Measurements from ENCODE around the gene APBB1IP.
"Not testable (repeated sequence)": the region's sequence is repeated elsewhere in the genome, so short reads cannot be mapped to it uniquely, and the experiment has no call there.

APBB1IP gene

DNA sequence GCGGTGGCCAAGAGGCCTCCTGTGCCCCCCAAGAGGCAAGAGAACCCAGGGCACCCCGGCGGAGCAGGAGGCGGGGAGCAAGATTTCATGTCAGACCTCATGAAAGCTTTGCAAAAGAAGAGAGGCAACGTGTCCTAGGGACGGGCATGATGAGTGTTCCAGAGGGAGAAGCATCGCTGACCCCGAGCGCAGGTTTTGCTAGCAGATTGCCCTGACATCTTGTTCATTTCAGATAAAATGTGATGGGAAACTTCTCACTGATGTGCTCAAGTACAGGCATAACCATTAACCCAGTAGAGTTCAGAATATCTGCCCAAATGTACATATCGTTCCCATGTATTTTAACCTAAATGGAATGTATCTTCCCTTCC lies 129.2 kb downstream of the APBB1IP start:
- DNase-seq, result no peak

DNA sequence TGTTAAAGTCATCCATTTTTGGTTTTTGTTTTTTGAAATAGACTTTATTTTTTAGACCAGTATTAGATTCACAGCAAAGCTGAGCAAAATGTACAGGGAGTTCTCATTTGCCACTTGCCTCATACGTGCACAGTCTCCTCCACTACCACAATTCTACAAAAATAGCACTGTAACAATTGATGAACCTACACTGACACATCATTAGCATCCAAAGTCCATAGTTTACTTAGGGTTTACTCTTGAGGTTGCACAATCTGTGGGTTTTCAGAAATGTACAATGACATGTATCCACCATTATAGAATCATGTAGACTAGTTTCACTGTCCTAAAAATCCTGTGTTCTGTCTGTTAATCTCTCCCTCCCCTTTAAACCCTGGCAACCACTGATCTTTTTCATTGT lies 133.5 kb downstream of the APBB1IP start:
- no peak for DNase-seq

DNA sequence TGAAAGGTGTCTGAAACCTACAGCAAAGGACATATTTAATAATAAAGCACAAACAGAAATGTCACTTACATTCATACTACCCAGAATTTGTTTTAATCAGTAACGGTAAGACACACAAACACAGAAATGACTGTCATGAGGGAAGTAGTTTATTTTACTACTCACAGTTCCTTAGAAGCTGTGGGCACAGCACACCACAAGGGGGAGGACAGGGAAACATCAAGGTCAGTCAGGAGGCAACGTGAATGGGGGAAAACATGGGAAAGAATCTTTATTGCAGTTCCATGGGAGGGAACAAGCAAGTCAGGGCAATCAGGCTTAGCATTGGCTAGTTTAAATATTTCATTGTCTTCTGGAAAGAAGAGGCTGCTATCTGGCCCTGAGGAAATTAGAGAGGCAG lies 135.5 kb downstream of the APBB1IP start:
- no peak for DNase-seq

DNA sequence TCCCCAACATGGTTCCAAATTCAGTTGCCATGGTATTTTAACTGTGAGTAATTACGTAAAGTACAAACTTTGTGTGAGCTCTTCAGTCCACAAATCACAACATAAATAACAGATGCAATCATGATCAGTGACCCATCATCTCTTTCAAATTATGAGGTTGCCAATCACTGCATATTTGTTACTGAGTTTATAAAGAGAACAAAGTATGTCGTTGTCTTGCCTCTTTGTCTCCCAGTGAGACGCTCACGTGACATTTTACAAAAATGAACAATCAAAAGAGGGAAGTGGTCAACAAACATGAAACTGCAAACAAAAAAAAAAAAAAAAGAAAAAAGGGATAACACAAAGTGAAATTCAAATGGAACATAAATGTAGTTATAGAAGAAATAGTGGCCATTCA lies 136.6 kb downstream of the APBB1IP start:
- no peak for DNase-seq

DNA sequence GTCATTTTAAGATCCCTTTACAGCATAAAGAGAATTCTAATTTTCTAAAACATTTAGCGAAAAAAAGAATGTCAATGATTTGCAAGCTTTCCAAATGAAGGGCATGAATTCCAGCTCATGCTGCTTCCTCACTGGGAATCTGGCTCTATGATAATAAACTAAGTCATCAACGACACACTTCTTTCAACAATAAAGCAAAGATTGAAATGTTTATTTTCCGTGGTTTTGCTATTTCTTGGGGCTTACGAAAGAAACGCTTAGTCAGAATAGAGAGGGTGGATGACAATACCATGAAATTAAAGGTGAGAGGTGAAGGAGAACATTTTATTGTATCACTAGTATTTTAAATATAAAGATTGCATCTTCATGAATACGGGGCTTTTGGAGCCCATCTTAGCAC lies 140.2 kb downstream of the APBB1IP start:
- not testable (repeated sequence) for DNase-seq

DNA sequence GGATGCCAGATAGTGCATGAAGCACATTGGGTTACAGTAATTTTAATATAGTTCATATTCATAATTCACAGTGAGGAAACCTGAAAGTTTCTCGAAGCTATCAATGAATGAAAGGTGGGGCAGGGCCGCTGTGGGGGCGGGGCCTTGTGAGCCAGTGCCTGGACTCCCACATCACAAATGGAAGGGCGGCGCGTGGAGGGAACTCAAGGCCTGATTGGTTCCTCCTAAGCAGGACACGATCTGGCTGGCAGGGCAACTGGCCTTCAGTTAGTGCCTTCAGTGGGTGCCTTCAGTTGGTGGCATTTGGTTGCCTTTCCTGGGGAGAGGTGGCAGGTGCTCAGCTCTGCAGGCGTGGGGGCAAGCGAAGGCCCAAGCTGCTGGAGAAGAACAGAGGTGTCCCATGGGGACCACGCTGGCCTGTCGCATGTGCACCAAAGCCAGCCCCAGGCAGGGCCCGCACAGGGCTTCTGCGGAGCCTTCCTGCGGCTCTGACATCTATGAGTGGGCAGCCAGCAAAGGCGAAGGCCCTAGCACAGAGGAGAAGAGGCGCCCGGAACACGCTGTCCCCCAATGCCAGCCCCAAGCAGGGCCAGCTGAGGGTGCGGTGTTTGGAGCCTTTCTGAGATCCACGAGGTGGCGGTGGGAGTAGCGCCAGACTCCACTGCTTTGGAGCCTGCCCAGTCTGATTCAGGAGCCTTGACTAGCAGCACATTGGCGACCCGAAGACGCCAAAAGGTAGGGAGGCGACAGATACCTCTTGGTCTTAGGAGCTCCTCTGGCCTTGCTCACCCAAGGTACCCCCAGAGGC lies 141.3 kb downstream of the APBB1IP start:
- no peak for DNase-seq

DNA sequence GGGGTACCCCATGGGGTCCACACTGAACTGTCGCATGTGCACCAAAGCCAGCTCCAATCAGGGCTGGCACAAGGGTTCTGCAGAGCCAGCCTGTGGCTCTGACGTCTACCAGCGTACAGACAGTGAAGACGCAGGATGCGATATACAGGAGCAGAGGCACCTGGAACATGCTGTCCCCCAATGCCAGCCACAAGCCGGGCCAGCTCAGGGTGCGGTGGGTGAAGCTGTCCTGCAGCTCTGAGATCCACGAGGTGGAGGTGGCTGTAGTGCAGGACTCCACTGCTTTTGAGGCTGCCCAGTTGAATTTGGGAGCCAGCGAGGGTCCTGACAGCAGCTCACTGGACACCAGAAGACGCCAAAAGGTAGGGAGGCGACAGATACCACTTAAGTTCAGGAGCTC lies 148.1 kb downstream of the APBB1IP start:
- no peak for DNase-seq

DNA sequence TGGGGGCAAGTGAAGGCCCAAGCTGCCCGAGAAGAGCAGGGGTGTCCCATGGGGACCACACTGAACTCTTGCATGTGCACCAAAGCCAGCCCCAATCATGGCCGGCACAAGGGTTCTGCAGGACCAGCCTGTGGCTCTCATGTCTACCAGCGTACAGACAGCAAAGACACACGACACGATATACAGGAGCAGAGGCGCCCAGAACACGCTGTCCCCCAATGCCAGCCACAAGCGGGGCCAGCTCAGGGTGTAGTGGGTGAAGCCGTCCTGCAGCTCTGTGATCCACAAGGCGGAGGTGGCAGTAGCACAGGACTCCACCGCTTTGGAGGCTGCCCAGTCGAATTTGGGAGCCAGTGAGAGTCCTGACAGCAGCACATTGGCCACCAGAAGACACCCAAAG lies 150.5 kb downstream of the APBB1IP start:
- no peak for DNase-seq

DNA sequence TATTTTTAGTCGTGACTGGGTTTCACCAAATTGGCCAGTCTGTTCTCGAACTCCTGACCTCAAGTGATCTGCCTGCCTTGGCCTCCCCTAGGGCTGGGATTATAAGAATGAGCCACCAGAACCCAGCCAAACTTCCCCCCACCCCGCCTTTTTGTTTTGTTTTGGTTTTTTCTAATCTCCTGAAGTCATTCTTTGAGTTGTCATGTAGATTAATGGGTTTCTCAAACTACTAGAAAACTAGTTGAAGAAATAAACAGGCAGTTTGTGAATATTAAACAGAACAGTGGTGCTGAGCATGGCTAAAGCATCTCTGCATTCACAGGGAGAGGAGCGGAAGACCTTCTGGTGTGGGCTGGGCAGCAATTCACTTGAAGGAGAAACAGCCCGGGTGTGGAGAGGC lies 151.7 kb downstream of the APBB1IP start:
- DNase-seq, result not testable (repeated sequence)

DNA sequence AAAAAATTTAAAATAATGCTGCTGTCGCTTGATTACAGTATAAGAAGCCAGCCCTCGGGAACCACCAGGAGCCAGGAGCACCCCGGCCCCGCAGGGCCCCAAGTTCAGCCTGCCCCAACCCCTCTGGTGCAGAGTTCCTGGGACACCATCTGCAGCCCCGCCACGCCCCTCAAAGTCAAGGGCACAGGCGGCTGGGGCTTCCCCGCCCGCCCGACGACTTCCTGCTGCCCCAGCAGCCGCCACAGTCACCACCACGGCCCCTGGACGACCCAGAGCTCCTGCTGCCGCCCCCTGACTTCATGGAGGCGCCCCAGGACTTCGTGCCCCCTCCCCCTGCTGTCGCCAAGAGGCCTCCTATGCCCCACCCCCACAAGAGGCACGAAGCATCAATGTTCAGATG lies 155.8 kb downstream of the APBB1IP start:
- DNase-seq, result no peak

DNA sequence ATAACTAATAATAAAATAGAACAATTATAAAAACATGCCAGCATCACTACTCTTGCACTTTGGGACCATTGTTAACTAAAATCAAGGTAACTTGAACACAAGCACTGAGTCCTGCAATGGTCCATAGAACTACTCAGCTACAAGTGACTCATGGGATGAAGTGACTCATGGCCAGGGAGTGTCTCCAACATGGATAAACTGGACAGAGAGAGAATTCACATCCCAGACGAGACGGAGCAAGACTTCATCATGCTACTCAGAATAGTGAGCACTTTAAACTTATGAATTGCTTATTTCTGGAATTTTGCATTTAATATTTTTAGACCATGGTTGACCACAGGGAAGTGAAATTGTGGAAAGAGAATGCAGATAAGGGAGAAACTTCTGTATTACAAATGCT lies 165.1 kb downstream of the APBB1IP start:
- DNase-seq, result not testable (repeated sequence)

DNA sequence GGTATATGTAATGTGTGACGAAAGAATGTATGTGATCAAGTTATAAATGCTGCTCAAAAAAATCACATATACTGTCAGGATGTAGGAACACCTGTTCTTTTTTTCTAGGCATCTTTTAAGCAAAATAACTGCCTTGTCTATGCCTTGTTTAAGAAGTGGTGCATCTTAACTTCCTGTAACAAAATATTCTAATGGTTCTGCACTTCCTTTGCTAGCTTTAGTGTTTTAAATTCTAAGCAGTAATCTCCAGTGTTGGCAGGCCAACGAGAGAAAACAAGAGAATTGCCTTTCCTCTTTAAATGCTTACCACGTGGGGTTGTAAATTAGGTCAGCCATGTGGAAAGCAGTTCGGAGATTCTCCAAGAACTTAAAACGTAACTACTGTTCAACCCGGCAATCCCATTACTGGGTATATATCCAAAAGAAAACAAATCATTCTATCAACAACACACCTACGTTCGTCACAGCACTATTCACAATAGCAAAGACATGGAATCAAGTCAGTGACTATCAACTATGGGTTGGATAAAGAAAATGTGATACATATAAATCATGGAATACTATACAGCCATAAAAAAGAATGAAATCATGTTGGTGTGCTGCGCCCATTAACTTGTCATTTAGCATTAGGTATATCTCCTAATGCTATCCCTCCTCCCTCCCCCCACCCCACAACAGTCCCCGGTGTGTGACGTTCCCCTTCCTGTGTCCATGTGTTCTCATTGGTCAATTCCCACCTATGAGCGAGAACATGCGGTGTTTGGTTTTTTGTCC lies 166.4 kb downstream of the APBB1IP start:
- DNase-seq, result not testable (repeated sequence)

DNA sequence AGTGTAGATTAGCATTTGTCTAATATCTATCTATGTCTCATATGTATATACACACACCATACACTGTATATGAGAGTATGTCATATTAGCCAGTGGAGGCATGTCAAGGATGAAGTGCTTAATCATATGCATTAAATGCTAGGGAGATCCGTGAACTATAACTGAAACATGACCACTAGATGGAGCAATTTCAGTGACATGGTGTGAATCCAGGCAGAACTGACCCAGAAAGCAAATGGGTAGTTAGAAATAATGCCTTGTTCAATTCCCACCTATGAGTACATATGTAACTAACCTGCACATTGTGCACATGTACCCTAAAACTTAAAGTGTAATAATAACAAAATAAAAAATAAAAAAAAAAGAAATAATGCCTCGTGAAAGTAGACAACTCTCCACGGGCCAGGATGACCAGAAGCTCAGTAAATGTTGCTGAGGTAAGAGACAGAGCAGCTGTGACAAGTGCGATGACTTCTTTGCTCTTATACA lies 168.3 kb downstream of the APBB1IP start:
- not testable (repeated sequence) for DNase-seq

DNA sequence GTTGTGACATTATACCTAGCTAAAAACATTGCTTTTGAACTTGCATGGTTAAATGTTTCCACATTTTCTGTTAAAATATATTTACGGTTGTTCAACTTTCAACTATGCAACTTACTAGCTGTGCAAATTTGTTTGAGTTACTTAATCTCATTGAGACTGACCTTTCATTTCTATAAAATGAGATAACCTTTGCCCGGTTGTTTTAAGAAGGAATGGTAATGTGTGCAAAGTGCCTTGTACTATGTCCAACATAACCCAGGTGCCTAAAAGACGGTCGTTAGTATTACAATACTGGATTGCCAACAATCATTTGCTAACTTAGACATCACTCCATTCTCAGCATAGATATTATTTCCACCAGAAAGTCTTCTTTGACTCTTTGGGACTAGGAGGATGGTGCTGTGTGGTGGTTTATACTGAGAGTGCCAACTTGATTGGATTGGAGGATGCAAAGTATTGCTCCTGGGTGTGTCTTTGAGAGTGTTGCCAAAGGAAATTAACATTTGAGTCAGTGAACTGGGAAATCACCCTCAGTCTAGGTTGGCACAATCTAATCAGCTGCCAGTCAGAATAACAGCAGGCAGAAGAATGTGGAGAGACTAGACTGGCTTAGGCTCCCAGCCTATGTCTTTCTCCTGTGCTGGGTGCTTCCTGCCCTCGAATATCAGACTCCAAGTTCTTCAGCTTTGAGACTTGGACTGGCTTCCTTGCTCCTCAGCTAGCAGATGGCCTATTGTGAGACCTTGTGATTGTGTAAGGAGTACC lies 174.2 kb downstream of the APBB1IP start:
- DNase-seq, result no peak

Measured in NCI-H2029 (cell line).